NCI-H524 (cell line): Measurements from ENCODE around the gene NDOR1.

Experiments used
- DNase-seq, 2 experiments: peaks; one replicate each; lab custom pipeline; 2025; lab: John Stamatoyannopoulos, UW

NDOR1 gene

DNA sequence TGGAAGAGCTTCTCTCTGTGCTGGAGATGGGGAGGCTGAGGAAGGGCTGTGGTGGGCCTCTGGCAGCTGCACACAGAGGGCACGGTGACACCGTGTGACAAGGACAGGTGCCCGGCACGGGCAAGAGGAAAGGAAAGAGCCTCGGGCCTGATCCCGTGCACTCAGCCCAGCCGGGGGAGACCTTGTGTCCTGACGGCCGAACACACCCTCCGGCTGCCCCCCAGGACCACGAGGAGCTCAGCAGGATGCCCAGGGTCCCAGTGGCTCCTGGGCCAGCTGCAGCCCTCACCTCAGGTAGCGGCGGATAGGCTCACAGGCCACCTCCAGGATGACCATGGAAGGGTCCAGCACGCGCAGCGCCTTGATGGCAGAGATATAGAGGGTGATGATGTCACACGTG is 22.7 kb upstream of the NDOR1 start:
- no peak for DNase-seq

DNA sequence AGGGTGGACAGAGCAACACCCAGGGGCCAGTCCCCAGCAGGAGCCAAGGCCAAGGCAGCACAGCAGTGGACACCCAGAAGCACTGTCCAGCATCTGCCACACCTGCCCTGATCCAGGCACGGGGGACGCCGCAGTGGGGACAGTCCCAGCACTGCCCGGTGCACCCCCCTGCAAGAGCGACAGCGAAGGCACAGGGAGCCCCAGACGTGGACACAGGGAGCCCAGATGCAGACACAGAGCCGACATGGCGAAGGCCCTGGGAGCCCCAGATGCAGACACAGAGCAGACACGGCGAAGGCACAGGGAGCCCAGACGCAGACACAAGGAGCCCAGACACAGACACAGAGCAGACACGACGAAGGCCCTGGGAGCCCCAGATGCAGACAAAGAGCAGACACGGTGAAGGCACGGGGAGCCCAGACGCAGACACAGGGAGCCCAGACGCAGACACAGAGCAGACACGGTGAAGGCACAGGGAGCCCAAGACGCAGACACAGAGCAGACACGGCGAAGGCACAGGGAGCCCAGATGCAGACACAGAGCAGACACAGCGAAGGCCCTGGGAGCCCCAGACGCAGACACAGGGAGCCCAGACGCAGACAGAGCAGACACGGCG is 21.4 kb upstream of the NDOR1 start:
- DNase-seq: no peak

DNA sequence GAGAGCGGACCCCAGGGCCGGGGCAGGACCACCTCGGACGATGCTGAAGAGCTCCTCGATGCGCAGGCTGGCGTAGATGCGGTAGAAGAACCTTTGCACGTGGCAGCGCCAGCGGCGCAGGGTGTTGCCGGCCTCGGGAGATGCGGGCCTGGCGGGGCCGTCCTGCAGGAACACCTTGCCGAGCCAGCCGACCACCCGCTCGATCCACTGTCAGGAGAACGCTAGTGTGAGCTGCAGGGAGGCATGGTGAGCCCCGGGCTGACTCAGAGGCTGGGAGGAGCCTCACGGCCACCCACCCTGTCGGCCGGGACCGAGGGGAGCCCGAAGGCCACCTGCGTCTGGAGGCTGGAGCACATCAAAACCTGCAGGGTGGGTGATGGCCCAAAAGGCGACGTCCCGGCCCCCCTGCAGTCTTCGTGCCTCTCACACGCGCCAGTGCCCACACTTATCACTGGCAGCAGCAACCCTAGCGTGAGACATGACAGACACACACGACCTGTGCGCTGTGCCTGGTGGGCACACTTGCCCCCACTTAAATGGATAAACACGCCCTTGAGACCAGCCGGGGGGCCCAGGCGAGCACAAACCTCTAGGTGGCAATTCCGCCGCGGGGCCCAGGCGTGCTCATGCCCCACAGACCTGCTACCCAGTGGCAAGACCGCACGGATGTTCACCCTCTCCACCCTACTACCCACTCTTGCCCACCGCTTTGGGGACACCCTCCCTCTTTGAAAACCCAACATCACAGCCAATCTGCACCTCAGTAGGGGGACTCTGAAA is 20.4 kb upstream of the NDOR1 start:
- no peak for DNase-seq

DNA sequence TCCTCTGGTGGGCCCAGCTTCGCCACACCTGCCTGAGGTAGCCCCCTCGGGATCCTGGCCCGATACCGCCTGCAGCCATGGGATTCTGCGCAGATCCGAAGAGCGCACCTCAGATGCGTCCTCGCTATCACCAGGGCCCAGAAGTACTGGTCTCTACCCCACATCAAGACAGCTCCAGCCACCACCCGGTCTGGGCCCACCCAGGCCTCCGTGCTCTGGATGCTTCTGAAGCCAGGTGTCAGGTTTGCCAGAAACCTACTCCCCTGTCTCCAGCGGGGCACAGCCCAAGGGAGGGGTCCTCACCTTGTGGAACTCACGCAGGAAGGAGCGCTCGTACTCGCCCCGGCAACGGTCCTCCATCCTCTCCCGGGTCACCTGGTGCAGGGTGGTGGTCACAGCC is 19.6 kb upstream of the NDOR1 start:
- DNase-seq: no peak

DNA sequence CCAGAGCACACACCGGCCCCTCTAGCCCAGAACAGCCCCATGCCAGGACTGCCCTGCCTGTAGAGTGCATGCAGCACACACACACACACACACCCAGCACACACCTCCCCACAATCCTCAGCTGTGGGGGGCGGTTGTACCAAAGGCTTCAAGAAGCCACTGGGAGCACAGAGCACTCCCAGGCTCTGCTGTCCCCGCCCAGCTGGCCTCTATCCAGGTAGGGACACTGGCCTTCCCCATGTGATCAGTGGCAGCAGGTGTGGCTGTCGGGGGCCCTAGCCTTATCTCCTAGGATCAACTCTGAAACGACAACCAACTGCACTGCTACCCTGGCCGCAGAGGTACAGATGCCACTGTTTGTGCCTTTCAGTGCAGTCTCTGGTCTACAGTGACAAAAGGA is 19.1 kb upstream of the NDOR1 start:
- no peak for DNase-seq

DNA sequence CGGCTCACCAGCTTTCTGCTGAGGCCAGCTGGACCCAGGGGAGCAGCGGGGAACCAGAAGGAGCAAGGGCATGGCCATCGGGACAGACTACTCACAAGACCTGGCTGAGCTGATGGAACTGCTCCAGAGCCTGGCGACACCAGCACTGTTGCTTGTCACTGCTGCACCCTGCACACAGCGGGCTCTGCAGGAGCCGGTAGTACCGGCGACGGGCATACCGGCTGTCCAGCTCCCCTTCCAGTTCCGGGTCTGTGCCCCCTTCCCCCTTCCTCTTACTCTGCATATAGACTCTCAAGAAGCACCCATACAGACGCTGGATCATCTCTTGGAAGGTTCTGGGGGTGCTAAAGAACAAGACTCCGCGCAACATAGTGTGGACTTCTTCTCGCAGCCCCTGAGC is 18.1 kb upstream of the NDOR1 start:
- no peak for DNase-seq

DNA sequence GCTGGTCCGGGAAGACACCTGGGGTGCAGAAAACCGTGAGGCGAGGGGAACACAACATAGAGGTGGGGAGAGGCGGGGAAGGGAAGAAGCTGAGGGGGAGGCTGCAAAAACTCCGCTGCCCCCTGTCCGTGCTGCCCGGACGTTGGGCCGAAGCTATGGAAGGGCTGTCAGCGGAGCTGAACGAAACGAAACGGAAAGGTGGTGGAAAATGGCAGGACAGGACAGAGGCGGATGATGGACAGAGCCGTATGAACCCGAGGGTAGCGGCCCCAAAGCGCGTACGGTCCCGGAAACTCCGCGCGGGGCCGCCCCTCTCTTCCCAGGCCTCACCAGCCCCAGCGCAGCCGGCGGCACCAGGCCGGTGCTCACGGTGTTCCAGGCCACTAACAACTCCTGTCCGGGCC is 17.4 kb upstream of the NDOR1 start:
- DNase-seq: no peak

DNA sequence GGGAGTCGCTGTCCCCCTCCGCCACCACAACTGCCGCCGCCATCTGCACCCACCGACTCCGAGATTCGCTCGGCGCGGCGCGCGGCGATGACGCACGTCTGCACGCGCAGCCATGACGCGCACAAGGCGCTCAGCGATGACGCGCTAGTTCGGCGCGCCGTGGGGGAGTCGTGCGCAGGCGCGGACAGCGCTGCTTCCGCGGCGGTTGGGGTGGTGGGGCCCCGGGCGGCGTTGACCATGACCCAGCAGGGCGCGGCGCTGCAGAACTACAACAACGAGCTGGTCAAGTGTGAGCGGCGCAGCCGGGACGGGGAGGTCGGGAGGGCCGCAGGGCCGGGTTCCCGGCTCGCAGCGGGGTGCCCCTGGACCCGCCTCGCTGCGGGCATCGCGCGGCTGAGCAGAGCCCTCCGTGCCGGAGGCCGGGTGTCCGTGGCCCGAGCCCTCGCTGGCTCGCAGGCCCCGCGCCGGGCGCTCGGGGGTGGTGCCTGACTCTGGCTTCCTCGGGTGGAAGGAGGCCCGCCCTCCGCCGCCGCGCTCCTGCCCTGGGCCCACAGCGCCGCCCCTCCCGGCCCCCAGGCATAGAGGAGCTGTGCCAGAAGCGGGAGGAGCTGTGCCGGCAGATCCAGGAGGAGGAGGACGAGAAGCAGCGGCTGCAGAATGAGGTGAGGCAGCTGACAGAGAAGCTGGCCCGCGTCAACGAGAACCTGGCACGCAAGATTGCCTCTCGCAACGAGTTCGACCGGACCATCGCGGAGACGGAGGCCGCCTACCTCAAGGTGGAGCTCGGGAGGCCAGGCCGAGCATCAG is 16.8 kb upstream of the NDOR1 start, which contains the start of the genes ANAPC2 and SSNA1:
Gene ANAPC2 (minus strand): TSS at position 71 of the 807 bp plus-strand sequence. CDS start 28 bp downstream, at position 43.
Gene SSNA1 (plus strand): TSS at position 187 of the 807 bp plus-strand sequence. CDS start 51 bp downstream, at position 238.
- DNase-seq: peak; percentile 88 to 97

DNA sequence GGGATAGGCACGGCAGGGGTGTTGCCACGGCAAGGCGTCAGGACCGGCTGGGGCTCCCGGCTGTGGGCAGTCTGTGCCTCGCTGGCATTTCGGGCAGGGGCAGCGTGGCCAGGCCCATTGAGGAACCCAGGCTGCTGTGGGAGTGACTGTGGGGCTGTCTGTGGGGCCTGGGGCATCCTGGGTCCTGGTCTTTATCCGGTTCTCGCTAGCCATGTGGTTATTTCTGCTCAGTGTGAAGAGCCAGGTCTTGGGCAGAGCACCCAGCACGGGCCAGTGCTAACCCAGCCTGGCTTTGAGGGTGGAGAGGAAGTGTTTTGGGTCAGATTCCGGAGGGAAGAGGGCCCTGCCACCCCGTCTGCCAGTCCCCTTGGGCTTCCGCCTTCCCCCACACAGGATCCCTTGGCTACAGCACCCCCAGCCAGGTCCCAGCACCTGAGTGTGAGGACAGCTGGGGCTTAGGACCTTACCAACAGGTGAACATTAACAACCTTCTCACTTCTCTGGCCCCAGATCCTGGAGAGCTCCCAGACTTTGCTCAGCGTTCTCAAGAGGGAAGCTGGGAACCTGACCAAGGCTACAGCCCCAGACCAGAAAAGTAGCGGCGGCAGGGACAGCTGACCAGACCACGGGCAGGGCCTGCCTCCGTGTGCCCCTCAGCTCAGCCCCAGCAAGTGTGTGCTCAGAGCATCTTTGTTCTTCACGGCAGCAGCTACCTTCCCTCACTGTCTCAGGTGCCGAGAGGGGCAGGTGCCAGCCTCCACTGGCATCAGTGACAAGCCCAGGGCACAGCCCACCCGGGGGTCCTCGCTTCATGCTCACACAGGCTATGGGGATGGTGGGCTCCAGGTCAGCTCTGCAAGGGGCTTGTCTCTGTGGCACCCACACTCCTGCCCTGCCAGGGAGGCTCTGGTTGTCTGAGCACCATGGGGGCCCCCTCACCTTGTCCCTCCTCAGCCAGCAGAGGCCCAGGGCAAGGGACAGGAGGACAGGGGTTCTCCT is 15.9 kb upstream of the NDOR1 start:
- DNase-seq: no peak

DNA sequence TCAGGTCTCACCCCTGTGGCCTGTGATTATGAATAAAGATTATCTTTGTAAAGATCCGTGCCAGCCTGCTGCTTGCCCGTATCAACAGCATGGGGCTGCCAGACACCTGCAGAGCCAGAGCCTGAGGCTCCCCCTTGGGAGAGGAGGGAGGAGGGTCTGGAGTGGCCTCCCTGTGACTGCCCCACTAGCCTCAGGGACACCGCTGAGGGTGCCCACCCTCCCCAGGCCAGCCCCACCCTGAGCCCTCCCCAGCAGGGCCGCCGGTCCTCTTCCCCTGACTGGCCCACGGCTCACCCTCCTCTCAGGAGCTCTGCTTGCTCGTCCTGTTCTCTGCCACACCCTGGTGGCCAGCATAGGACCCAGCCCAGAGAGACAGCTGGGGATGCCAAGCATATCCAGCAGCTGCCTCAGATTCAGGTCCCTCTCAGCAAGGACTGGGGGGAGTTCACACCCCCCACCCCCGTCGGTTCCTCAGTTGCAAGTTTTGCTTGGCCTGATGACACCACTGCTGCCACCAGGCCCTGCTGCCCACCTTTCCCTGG is 15.1 kb upstream of the NDOR1 start:
- DNase-seq: no peak

DNA sequence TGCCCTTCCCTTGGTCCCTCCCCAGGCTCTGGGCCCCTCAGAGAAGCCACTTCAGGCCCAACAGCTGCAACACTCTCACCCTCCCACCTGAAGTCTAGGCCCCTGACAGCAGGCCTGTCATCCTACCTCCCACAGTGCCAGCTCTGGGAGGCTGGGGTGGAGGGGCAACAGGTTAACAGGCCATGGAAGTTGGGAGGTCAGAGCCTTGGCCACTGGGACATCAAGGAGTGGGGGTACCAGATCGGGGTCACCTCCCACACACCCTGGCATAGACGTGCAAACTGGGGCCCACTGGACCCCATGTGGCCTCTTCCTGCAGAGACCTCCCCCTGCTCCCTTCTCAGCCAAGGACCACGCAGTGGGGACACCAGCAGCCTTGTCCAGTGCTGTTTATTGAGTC is 14.3 kb upstream of the NDOR1 start:
- DNase-seq: no peak

DNA sequence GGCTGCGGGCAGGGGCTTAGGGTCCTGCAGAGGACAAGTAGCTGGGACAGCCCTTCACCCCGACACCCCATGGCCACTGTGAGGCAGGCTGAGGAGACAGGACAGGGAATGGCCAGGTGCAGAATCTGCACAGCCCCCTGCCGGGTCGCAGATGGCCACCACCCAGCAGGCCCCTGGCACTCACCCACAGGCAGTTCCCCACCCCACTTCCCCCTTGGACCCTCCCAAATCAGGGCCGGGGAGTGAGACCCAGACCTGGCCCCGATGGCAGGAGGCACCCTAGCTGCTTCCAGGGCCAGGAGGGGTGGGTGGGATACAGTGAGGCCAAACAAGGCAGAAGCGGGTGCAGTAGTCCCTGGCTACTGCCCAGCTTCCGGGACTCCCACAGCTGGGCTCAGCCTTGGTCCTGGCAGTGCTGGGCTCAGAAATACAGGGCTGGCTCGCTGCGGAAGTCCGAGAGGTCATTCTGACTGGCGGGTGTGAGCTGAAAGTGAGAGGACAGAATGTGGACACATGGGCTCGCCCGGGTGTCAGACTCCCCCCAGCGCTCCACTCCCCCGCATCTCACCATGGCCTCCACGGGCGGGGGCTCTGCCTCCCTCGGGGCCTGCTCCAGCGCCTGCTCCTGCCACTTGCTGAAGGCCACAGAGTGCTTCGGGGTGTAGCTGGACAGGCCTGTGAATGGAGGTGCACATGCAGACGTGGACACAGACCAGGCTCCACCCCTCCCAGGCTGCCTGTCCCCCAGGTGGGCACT is 13.6 kb upstream of the NDOR1 start:
- DNase-seq: no peak

DNA sequence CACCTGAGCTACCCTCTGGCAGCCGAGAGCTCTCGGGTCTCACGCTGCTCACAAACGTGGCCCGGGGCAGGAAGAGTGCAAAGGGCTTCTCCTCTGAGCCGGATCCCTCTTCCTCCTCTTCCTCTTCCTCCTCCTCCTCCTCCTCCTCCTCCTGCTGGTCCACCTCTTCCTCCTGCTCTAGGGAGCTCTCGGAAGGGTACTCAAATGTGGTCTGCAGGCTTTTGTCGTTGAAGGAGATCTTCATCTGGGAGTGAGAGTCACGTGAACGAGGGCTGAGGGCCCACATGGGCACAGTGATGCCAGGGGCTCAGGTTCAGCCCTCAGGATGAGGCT is 13.1 kb upstream of the NDOR1 start:
- no peak for DNase-seq

DNA sequence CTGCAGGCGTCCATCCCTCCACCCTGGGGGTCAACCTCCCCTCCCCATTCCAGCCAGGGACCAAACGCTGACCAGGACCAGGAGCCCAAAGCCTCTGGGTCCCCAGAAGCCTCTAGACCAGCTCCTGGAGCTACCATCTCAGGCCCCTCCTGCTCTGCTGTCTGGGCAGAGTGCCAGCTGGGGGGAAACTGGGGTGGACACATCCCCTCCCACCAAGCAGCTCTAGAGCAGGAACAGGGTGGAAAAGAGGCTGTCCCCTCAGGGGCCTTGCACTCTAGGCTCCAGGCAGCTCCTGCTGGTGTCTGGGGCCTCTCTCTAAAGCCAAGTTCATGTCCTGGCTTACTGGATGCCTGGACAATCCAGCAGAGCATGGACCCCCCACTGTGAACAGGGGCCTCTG is 12.6 kb upstream of the NDOR1 start:
- no peak for DNase-seq

DNA sequence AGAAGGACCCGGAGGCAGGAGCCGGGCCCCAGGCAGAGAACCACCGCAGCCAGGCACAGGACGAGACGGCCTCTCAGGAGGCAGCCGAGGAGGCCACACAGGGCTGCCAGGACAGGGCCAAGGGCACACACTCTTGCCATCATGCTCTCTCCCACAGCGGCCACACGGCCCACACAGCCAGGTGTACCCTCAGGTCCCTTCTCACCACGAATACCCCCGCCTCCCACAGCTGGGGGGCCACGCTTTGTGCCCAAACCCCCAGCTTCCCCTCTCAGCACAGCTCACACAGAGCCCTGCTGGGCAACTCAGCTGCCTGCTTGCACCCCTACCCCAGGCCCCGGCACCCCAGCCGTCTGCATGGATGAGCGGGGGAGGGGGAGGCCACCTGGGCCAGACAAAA is 11.7 kb upstream of the NDOR1 start:
- DNase-seq: no peak

DNA sequence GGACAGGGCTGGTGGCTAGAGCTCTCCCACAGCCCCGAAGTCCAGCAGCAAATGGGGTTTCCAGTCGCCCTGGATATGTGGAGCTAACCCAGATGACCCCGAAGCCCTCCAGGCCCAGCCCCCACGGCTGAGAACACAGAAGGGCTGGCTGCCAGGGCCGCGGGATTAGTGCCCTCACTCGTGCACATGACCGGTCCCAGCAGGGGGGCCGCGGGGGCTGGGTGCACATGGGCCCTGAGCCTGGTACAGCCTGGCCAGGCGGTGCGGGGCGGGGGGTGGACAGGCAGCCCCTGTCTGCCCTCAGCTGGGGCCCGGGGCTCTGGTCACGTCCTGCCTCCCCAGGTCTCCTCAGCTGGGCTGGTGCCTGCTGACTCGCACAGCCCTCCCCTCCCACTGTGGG is 11.1 kb upstream of the NDOR1 start:
- peak; percentile 42 to 80 for DNase-seq

DNA sequence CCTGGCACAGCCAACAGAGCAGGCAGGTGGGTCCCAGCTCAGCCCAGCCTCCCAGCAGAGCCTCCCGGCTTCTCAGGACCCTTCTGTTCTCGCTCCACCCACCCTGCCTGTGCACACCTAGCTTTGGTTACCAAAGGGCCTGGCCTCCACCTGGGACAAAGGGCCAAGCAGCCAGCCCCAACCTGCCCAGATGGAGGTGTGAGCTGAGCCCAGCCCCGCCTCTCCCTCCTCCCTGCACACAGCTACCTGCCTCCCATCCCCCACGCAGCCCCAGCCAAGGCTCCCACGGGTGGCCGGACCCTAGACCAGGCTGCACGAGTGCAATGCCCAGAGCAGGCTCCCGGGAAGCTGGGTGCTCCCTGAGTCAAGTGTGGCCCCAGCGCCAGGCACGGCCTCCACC is 10.6 kb upstream of the NDOR1 start:
- no peak for DNase-seq

DNA sequence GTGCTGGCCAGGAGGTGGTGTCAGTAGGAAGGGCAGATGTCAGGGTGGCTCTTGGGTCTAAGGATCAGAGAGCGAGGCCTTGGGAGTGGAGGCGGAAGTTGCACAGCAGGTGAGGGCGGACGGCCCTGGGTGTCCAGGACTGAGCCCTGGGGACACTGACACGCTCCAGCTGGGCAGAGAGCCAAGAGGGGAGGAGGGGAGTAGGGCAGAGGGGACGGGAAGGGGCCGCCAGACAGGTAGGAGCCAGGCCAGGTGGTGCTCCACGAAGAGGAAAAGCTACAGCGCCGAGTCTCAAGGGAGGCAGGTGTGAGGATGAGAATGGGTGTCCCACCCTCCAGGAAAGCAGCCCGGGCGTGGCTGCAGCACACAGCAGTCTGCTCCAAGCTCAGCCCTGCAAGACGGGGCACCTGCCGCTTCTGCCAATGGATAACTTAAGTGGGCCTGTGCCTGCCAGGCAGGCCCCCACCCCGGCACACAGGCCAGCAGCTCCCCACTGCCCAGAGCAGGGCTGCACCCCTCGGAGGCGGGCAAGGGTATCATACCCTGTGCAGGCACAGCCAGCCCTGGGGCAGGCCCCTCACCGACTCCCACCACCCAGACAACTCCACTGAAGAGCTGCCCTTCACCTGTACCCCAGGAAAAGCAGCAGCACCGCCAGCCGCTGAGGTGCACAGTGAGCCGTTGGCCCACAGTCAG is 9.8 kb upstream of the NDOR1 start:
- DNase-seq: no peak

DNA sequence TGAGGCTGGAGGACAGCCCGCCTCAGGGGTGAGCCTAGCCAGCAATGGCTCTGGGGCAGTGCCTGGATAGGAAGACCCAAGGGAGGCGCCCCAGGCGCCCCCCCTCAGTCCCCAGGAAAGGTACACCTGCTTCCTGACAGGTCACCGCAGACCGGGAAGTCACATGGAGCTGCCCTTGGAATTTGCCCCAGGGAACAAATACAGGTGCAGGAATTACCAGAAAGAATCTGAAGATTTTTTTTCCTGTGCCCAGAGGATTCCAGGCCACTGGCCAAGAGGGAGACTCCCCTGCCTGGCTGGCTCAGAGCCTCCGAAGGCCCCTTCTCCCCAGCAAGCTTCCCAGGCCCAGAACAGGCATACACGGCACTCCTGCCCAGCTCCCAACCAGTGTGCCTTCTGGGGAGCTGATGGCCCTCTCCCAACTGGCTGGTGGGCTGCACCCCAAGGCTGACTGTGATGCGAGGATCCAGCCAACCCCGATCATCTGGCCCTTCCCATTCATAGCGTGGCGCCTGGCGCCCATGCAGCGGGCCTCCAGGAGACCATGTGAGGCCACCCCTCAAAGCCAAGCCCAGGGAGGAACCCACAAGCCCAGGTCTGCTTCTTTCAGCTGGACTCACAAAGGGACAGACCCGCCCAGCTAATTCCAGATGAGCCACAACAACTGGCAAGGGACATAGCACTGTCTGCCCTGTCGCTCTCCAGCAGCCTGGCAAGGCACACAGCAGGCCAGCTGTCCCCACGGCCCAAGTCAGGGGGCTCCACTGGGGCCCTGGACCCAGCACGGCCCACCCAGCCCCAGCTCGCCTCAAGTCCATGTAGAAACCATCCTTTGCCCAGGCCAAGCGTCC is 7.2 kb upstream of the NDOR1 start:
- DNase-seq: no peak
